ENCODE results near the gene SMG5. TPM values are rescaled to one million over a fixed set of nuclear protein-coding genes. Genes with fewer than 3 reads are reported as not detected.

Gene SMG5
- total RNA-seq, 1 donor from 2014 or later: 95.8 TPM

- H3K27me3 Mint-ChIP-seq: no peaks in the 10 kb centered on the region
- peak overlapping the region; percentile 15 for H3K4me3 Mint-ChIP-seq
- peaks cover 12% of the 10 kb centered on the region for H3K36me3 Mint-ChIP-seq (ENCODE audit: low read depth)
- no peak for DNase-seq
- intact Hi-C loops (cut with micrococcal nuclease): no loop called here
- peaks cover 14% of the 10 kb centered on the region for H3K4me1 Mint-ChIP-seq
- H3K27ac Mint-ChIP-seq: peak overlapping the region; percentile 54
- H3K9me3 Mint-ChIP-seq: no peaks in the 10 kb centered on the region
Measured at GRCh38 chr1:156246241-156246780, 36.3 kb downstream of the SMG5 start.

- peak; percentile 81 for DNase-seq
- intact Hi-C loops (cut with micrococcal nuclease): no loop called here
- Mint-ChIP-seq H3K36me3 (ENCODE audit: low read depth) (peaks cover 15% of the 10 kb centered on the region), H3K4me3 (peak overlapping the region; percentile 80), H3K9me3 (no peaks in the 10 kb centered on the region), H3K27me3 (no peaks in the 10 kb centered on the region), H3K4me1 (peaks cover 14% of the 10 kb centered on the region), H3K27ac (peak overlapping the region; percentile 54)
Measured at GRCh38 chr1:156245451-156246232, 37.0 kb downstream of the SMG5 start.

GRCh38 chr1:156244712-156245111 is 37.9 kb downstream of the SMG5 start:
- Mint-ChIP-seq H3K4me1 (peaks cover 14% of the 10 kb centered on the region), H3K9me3 (no peaks in the 10 kb centered on the region), H3K27ac (peak overlapping the region; percentile 27), H3K4me3 (peak overlapping the region; percentile 80), H3K27me3 (no peaks in the 10 kb centered on the region), H3K36me3 (ENCODE audit: low read depth) (peaks cover 14% of the 10 kb centered on the region)
- intact Hi-C loops (cut with micrococcal nuclease): no loop called here
- DNase-seq: no peak

GRCh38 chr1:156244126-156244525 is 38.5 kb downstream of the SMG5 start:
- Mint-ChIP-seq H3K27ac (no peak overlapping the region), H3K4me1 (peaks cover 14% of the 10 kb centered on the region), H3K4me3 (no peak overlapping the region), H3K9me3 (no peaks in the 10 kb centered on the region), H3K27me3 (no peaks in the 10 kb centered on the region), H3K36me3 (ENCODE audit: low read depth) (peaks cover 16% of the 10 kb centered on the region)
- DNase-seq: no peak
- intact Hi-C loops (cut with micrococcal nuclease): no loop called here

GRCh38 chr1:156242738-156243137 is 39.9 kb downstream of the SMG5 start:
- intact Hi-C loops (cut with micrococcal nuclease): loop anchor here (1.0 kb wide), 1 partner anchor 10 kb away; no protein-coding TSS in a partner anchor
- Mint-ChIP-seq H3K27ac (no peak overlapping the region), H3K4me3 (no peak overlapping the region), H3K9me3 (no peaks in the 10 kb centered on the region), H3K36me3 (ENCODE audit: low read depth) (peaks cover 24% of the 10 kb centered on the region), H3K27me3 (no peaks in the 10 kb centered on the region), H3K4me1 (peaks cover 14% of the 10 kb centered on the region)
- DNase-seq: no peak

- Mint-ChIP-seq H3K4me1 (peaks cover 17% of the 10 kb centered on the region), H3K36me3 (ENCODE audit: low read depth) (peaks cover 28% of the 10 kb centered on the region), H3K9me3 (no peaks in the 10 kb centered on the region), H3K4me3 (no peak within 1 kb of the TSS), H3K27me3 (no peaks in the 10 kb centered on the region), H3K27ac (no peak within 1 kb of the TSS)
- no peak for DNase-seq
- intact Hi-C loops (cut with micrococcal nuclease): no loop called here
Measured at GRCh38 chr1:156241926-156242325, 40.7 kb downstream of the SMG5 start, which contains the start of gene BGLAP. Gene BGLAP, plus strand, starts transcription at chr1:156242184. Its CDS starts 48 bp downstream, at chr1:156242232.

GRCh38 chr1:156241311-156241811 is 41.3 kb downstream of the SMG5 start:
- Mint-ChIP-seq H3K27ac (no peak overlapping the region), H3K36me3 (ENCODE audit: low read depth) (peaks cover 33% of the 10 kb centered on the region), H3K4me1 (peaks cover 16% of the 10 kb centered on the region), H3K4me3 (no peak overlapping the region), H3K9me3 (no peaks in the 10 kb centered on the region), H3K27me3 (no peaks in the 10 kb centered on the region)
- DNase-seq: no peak
- intact Hi-C loops (cut with micrococcal nuclease): no loop called here

- Mint-ChIP-seq H3K4me3 (no peak overlapping the region), H3K4me1 (peaks cover 3% of the 10 kb centered on the region), H3K27ac (no peak overlapping the region), H3K9me3 (no peaks in the 10 kb centered on the region), H3K27me3 (no peaks in the 10 kb centered on the region), H3K36me3 (ENCODE audit: low read depth) (peaks cover 45% of the 10 kb centered on the region)
- no peak for DNase-seq
- intact Hi-C loops (cut with micrococcal nuclease): no loop called here
Measured at GRCh38 chr1:156238248-156238647, 44.4 kb downstream of the SMG5 start.

GRCh38 chr1:156236164-156236563 is 46.5 kb downstream of the SMG5 start:
- Mint-ChIP-seq H3K27ac (no peak overlapping the region), H3K9me3 (no peaks in the 10 kb centered on the region), H3K36me3 (ENCODE audit: low read depth) (peaks cover 47% of the 10 kb centered on the region), H3K27me3 (no peaks in the 10 kb centered on the region), H3K4me3 (no peak overlapping the region), H3K4me1 (peaks cover 3% of the 10 kb centered on the region)
- intact Hi-C loops (cut with micrococcal nuclease): no loop called here
- no peak for DNase-seq

- peaks cover 9% of the 10 kb centered on the region for H3K4me1 Mint-ChIP-seq
- H3K4me3 Mint-ChIP-seq: no peak overlapping the region
- DNase-seq: no peak
- intact Hi-C loops (cut with micrococcal nuclease): no loop called here
- H3K36me3 Mint-ChIP-seq (ENCODE audit: low read depth): peaks cover 46% of the 10 kb centered on the region
- H3K27ac Mint-ChIP-seq: peak overlapping the region; percentile 27
- H3K9me3 Mint-ChIP-seq: no peaks in the 10 kb centered on the region
- no peaks in the 10 kb centered on the region for H3K27me3 Mint-ChIP-seq
Measured at GRCh38 chr1:156233426-156234127, 49.0 kb downstream of the SMG5 start.

- Mint-ChIP-seq H3K36me3 (ENCODE audit: low read depth) (peaks cover 42% of the 10 kb centered on the region), H3K9me3 (no peaks in the 10 kb centered on the region), H3K4me1 (peaks cover 14% of the 10 kb centered on the region), H3K4me3 (no peak overlapping the region), H3K27me3 (no peaks in the 10 kb centered on the region), H3K27ac (peak overlapping the region; percentile 53)
- DNase-seq: no peak
- intact Hi-C loops (cut with micrococcal nuclease): loop anchor here (1.0 kb wide), 1 partner anchor 11 kb away; no protein-coding TSS in a partner anchor
Measured at GRCh38 chr1:156232201-156232894, 50.3 kb downstream of the SMG5 start.

GRCh38 chr1:156230473-156230837 is 52.2 kb downstream of the SMG5 start:
- no peak overlapping the region for H3K27ac Mint-ChIP-seq
- DNase-seq: no peak
- no peaks in the 10 kb centered on the region for H3K9me3 Mint-ChIP-seq
- no peaks in the 10 kb centered on the region for H3K27me3 Mint-ChIP-seq
- H3K4me3 Mint-ChIP-seq: no peak overlapping the region
- H3K36me3 Mint-ChIP-seq (ENCODE audit: low read depth): peaks cover 38% of the 10 kb centered on the region
- intact Hi-C loops (cut with micrococcal nuclease): no loop called here
- peaks cover 18% of the 10 kb centered on the region for H3K4me1 Mint-ChIP-seq

- Mint-ChIP-seq H3K9me3 (no peaks in the 10 kb centered on the region), H3K27ac (no peak overlapping the region), H3K4me1 (peaks cover 21% of the 10 kb centered on the region), H3K4me3 (no peak overlapping the region), H3K27me3 (no peaks in the 10 kb centered on the region), H3K36me3 (ENCODE audit: low read depth) (peaks cover 40% of the 10 kb centered on the region)
- intact Hi-C loops (cut with micrococcal nuclease): no loop called here
- DNase-seq: no peak
Measured at GRCh38 chr1:156229809-156230472, 52.7 kb downstream of the SMG5 start.

All from activated CD4-positive, alpha-beta T cell treated with anti-CD3 and anti-CD28 coated beads, Interleukin-2, amount 10 ng/mL, durations not matched to agents 24 days and 14 days (primary cell).